HCT116 (cell line): Measurements from ENCODE around the gene DLG2. TPM values are rescaled to one million over a fixed set of nuclear protein-coding genes. Genes with fewer than 3 reads are reported as not detected.

Experiments used
- ATAC-seq: fragments of 200-7000 bp; cut with Tn5 transposase; 2 replicates; pipeline ENCODE4 v1.9.1; 2020; ENCODE audit warnings: mild to moderate bottlenecking, moderate library complexity
- BruUV-seq: library from RNA; stranded (reverse); fragments of 400-500 nt; replicated peaks from 2 replicates; lab custom pipeline; 2021; lab: Mats Ljungman, UMichigan
- CTCF ChIA-PET: fragments of 300-600 bp; sonication (Branson Sonifier 250); formaldehyde crosslinking; loops from one replicate; lab custom pipeline; 2021; ENCODE audit warnings: antibody characterized with exemption; lab: Charles Lee
- POLR2A ChIA-PET: fragments of 300-600, 350-600 bp; sonication (Branson Sonifier 250); formaldehyde crosslinking; loops from one replicate; lab custom pipeline; 2021; ENCODE audit warnings: antibody characterized with exemption; lab: Charles Lee
- RAD21 ChIA-PET, 2 experiments: fragments of 300-600 bp; sonication (Branson Sonifier 250); formaldehyde crosslinking; loops; one replicate each; lab custom pipeline; 2023; ENCODE audit warnings: low total read pairs in 2 of 2; ENCODE audit not compliant: uncharacterized antibody in 2 of 2, unreplicated experiment in 2 of 2, low non-redundant PET in 1 of 2; lab: Charles Lee
- DNase-seq: peaks from one replicate; pipeline ENCODE4 v3.0.0-alpha.2; 2010; ENCODE audit warnings: low read depth, low spot score
- H2AFZ ChIP-seq: fragments of 200-600 bp; shearing (Covaris generic), sonication (generic); 2 replicates; pipeline ENCODE4 v1.6.1; 2017; ENCODE audit warnings: low read depth, mixed run types, mixed read lengths, antibody characterized with exemption, low read length; ENCODE audit not compliant: poor library complexity, severe bottlenecking
- H3K27ac ChIP-seq: 2 replicates; pipeline ENCODE4 v1.5.1; 2012; ENCODE audit warnings: low read depth, low read length
- H3K27me3 ChIP-seq: fragments of 200-600 bp; sonication (generic); 2 replicates; pipeline ENCODE4 v1.6.1; 2016; ENCODE audit warnings: mixed run types, low read length, mixed read lengths; ENCODE audit not compliant: insufficient read depth
- H3K36me3 ChIP-seq, 2 experiments: fragments of 200-500 bp in 1 of 2; fragments of 200-600 bp in 1 of 2; sonication (Bioruptor generic) in 1 of 2; sonication (generic) in 1 of 2; 2 replicates each; pipeline versions ENCODE4 v1.5.1 to v1.6.1; 2014 to 2016; ENCODE audit warnings: low read length in 2 of 2, inconsistent platforms in 1 of 2, mixed read lengths in 1 of 2, mixed run types in 1 of 2; ENCODE audit not compliant: insufficient read depth in 2 of 2, control insufficient read depth in 1 of 2
- H3K4me1 ChIP-seq, 2 experiments: fragments of 200-600 bp in 1 of 2; sonication (generic) in 1 of 2; 2 replicates each; pipeline versions ENCODE4 v1.5.1 to v1.6.1; 2012 to 2017; ENCODE audit warnings: low read length in 2 of 2, inconsistent platforms in 1 of 2, mild to moderate bottlenecking in 1 of 2, mixed read lengths in 1 of 2, mixed run types in 1 of 2, moderate library complexity in 1 of 2; ENCODE audit not compliant: insufficient read depth in 2 of 2, control insufficient read depth in 1 of 2
- H3K4me2 ChIP-seq: fragments of 200-600 bp; sonication (generic); 2 replicates; pipeline ENCODE4 v1.6.1; 2017; ENCODE audit warnings: mixed run types, low read length, mixed read lengths
- H3K4me3 ChIP-seq, 2 experiments: fragments of 200-600 bp in 1 of 2; sonication (generic) in 1 of 2; replicated peaks in 1 of 2; 2 replicates each; pipeline ENCODE4 v1.5.1; 2011 to 2016; ENCODE audit warnings: low read length in 2 of 2, control low read depth in 1 of 2, low read depth in 1 of 2, mild to moderate bottlenecking in 1 of 2, mixed read lengths in 1 of 2, mixed run types in 1 of 2
- H3K79me2 ChIP-seq: fragments of 200-600 bp; sonication (generic); 2 replicates; pipeline ENCODE4 v1.6.1; 2017; ENCODE audit warnings: mild to moderate bottlenecking, mixed run types, low read length, moderate library complexity, mixed read lengths; ENCODE audit not compliant: insufficient read depth
- H3K9ac ChIP-seq: fragments of 200-600 bp; sonication (generic); 2 replicates; pipeline ENCODE4 v1.6.1; 2016; ENCODE audit warnings: low read length, mixed read lengths
- H3K9me2 ChIP-seq: fragments of 200-600 bp; sonication (generic), shearing (Covaris generic); 2 replicates; pipeline ENCODE4 v1.6.1; 2017; ENCODE audit warnings: mixed run types, mild to moderate bottlenecking, moderate library complexity; ENCODE audit not compliant: insufficient read depth
- H3K9me3 ChIP-seq, 2 experiments: fragments of 200-500 bp in 1 of 2; fragments of 200-600 bp in 1 of 2; sonication (Bioruptor generic) in 1 of 2; sonication (generic) in 1 of 2; 2 replicates each; pipeline ENCODE4 v1.6.1; 2014 to 2017; ENCODE audit warnings: low read length in 2 of 2, mixed read lengths in 2 of 2, inconsistent platforms in 1 of 2, low read depth in 1 of 2, mild to moderate bottlenecking in 1 of 2, mixed run types in 1 of 2, moderate library complexity in 1 of 2; ENCODE audit not compliant: control insufficient read depth in 1 of 2, insufficient read depth in 1 of 2
- H4K20me1 ChIP-seq: fragments of 200-600 bp; sonication (generic), shearing (Covaris generic); 2 replicates; pipeline ENCODE4 v1.6.1; 2017; ENCODE audit warnings: mixed run types, mild to moderate bottlenecking, moderate library complexity; ENCODE audit not compliant: insufficient read depth
- CBX3 ChIP-seq: IDR thresholded peaks from 2 replicates; pipeline ENCODE4 v1.6.1; 2012; ENCODE audit warnings: low read depth
- CEBPB ChIP-seq: IDR thresholded peaks from 2 replicates; pipeline ENCODE4 v1.6.1; 2012; ENCODE audit warnings: low read depth
- EGR1 ChIP-seq: IDR thresholded peaks from 2 replicates; pipeline ENCODE4 v1.6.1; 2012; ENCODE audit warnings: low read depth
- ELF1 ChIP-seq: IDR thresholded peaks from 2 replicates; pipeline ENCODE4 v1.6.1; 2012; ENCODE audit warnings: low read depth, borderline replicate concordance
- EZH2phosphoT487 ChIP-seq: fragments of 200-600 bp; IDR thresholded peaks from 2 replicates; pipeline ENCODE4 v1.6.1; 2018; ENCODE audit warnings: antibody characterized with exemption, borderline replicate concordance
- FOSL1 ChIP-seq: IDR thresholded peaks from 2 replicates; pipeline ENCODE4 v1.6.1; 2012; ENCODE audit warnings: low read depth
- POLR2A ChIP-seq: IDR thresholded peaks from 2 replicates; pipeline ENCODE4 v1.7.0; 2011; ENCODE audit warnings: borderline replicate concordance; ENCODE audit not compliant: insufficient read depth, insufficient read length; ENCODE audit errors: extremely low read depth
- POLR2AphosphoS5 ChIP-seq: IDR thresholded peaks from 2 replicates; pipeline ENCODE4 v1.6.1; 2011; ENCODE audit warnings: mild to moderate bottlenecking, low read depth, low read length, moderate library complexity
- RAD21 ChIP-seq: IDR thresholded peaks from 2 replicates; pipeline ENCODE4 v1.6.1; 2012; ENCODE audit warnings: low read depth, mild to moderate bottlenecking
- REST ChIP-seq: IDR thresholded peaks from 2 replicates; pipeline ENCODE4 v1.6.1; 2012; ENCODE audit warnings: low read depth
- SIN3A ChIP-seq: IDR thresholded peaks from 2 replicates; pipeline ENCODE4 v1.6.1; 2012; ENCODE audit warnings: low read depth
- SP1 ChIP-seq: IDR thresholded peaks from 2 replicates; pipeline ENCODE4 v1.6.1; 2012; ENCODE audit warnings: low read depth
- ZFX ChIP-seq: fragments of 450-650 bp; IDR thresholded peaks from 2 replicates; pipeline ENCODE4 v1.6.1; 2017
- intact Hi-C: fragments of 100-400 bp; cut with micrococcal nuclease; formaldehyde crosslinking; loops from 2 replicates; pipeline ENCODE4 v1.10.0; 2022
- total RNA-seq: library from RNA; stranded (reverse); gene quantifications from one replicate; pipeline ENCODE4 v1.2.1, GENCODE V29; 2021; ENCODE audit not compliant: unreplicated experiment
- TF ChIP-seq, protein P1 (sequence below): IDR thresholded peaks from 2 replicates; pipeline ENCODE4 v1.6.1; 2011; ENCODE audit warnings: mild to moderate bottlenecking, low read length, moderate library complexity; ENCODE audit not compliant: insufficient replicate concordance; ENCODE audit errors: extremely low read depth

The DLG2 gene
- total RNA-seq, 1 experiment from 2014 or later = 2.4 TPM

DNA sequence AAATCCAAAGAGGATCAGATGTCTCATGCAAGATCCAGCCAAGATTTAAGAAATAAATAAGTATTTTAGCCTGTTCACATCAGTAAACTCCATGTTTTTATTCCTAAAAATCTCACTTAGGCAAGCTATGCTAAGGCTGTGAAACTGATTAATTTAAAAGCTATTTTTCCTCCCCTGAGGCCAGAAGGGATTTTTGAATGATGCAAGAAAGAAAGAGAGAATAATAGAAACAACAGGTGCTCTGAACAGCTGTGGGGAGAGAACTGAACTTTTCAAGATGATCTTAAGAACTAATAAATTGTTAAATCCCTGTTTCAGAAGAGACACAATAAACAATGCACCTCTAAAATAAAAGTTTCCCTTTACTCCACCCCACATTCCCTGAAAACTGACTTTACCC, 241.6 kb downstream of the DLG2 start:
- H3K79me2 ChIP-seq = no peaks in the 10 kb centered on the region
- POLR2A ChIA-PET = no interaction called here
- intact Hi-C loops = no loop called here
- DNase-seq (no peak), ATAC-seq (no peak)
- H4K20me1 ChIP-seq = no peaks in the 10 kb centered on the region
- H3K9ac ChIP-seq = no peak overlapping the region
- H3K4me2 ChIP-seq = no peak overlapping the region
- no peaks in the 10 kb centered on the region for H3K9me2 ChIP-seq
- no peak overlapping the region for H3K27ac ChIP-seq
- H2AFZ ChIP-seq = no peak overlapping the region
- RAD21 ChIA-PET = interaction anchor here in 1 of 2 experiments (0.6 kb wide), 1 partner anchor 210 kb away, joined by 3 read pairs; no protein-coding TSS in a partner anchor
- no peak overlapping the region for H3K4me3 ChIP-seq
- no peaks in the 10 kb centered on the region for H3K4me1 ChIP-seq
- CTCF ChIA-PET = no interaction called here
- TF ChIP-seq POLR2AphosphoS5 (no peak), SIN3A (no peak), RAD21 (no peak), FOSL1 (no peak), ELF1 (no peak)
- TF ChIP-seq, protein P1, sequence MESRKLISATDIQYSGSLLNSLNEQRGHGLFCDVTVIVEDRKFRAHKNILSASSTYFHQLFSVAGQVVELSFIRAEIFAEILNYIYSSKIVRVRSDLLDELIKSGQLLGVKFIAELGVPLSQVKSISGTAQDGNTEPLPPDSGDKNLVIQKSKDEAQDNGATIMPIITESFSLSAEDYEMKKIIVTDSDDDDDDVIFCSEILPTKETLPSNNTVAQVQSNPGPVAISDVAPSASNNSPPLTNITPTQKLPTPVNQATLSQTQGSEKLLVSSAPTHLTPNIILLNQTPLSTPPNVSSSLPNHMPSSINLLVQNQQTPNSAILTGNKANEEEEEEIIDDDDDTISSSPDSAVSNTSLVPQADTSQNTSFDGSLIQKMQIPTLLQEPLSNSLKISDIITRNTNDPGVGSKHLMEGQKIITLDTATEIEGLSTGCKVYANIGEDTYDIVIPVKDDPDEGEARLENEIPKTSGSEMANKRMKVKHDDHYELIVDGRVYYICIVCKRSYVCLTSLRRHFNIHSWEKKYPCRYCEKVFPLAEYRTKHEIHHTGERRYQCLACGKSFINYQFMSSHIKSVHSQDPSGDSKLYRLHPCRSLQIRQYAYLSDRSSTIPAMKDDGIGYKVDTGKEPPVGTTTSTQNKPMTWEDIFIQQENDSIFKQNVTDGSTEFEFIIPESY = no peak
- BruUV-seq = no TSS peak
- H3K9me3 ChIP-seq = no peaks in the 10 kb centered on the region
- peaks cover 19% of the 10 kb centered on the region for H3K27me3 ChIP-seq
- no peaks in the 10 kb centered on the region for H3K36me3 ChIP-seq

GRCh38 chr11:85385111-85385510, 242.0 kb downstream of the DLG2 start:
- BruUV-seq = no TSS peak
- TF ChIP-seq RAD21 (no peak), ZFX (no peak), EGR1 (no peak), FOSL1 (no peak), CBX3 (no peak), ELF1 (no peak), SP1 (no peak), CEBPB (no peak), REST (no peak), EZH2phosphoT487 (no peak), POLR2A (no peak)
- TF ChIP-seq, protein P1 = no peak

More at GRCh38 chr11:85385111-85385510, 242.0 kb downstream of the DLG2 start:
- no peaks in the 10 kb centered on the region for H4K20me1 ChIP-seq
- intact Hi-C loops = no loop called here
- H3K4me2 ChIP-seq = no peak overlapping the region
- no peak overlapping the region for H2AFZ ChIP-seq
- no peak for DNase-seq
- peaks cover 19% of the 10 kb centered on the region for H3K27me3 ChIP-seq
- CTCF ChIA-PET = no interaction called here
- H3K27ac ChIP-seq = no peak overlapping the region
- ATAC-seq = no peak
- H3K36me3 ChIP-seq = no peaks in the 10 kb centered on the region
- no peaks in the 10 kb centered on the region for H3K4me1 ChIP-seq
- H3K4me3 ChIP-seq = no peak overlapping the region
- no peaks in the 10 kb centered on the region for H3K9me3 ChIP-seq
- no peaks in the 10 kb centered on the region for H3K9me2 ChIP-seq
- no peaks in the 10 kb centered on the region for H3K79me2 ChIP-seq
- POLR2A ChIA-PET = no interaction called here
- no peak overlapping the region for H3K9ac ChIP-seq
- RAD21 ChIA-PET = interaction anchor here in 1 of 2 experiments (0.6 kb wide), 1 partner anchor 210 kb away, joined by 3 read pairs; no protein-coding TSS in a partner anchor
